Gastroesophageal sphincter (tissue), 3 donors: ENCODE results near the gene RPP30.

ENCODE experiments used
- CTCF ChIP-seq, 4 experiments: fragments of 200-600 bp in 2 of 4; fragments of 450-650 bp in 2 of 4; sonication (generic) in 1 of 4; IDR thresholded peaks; one replicate each; pipeline ENCODE4 v1.5.1; 2017 to 2019; ENCODE audit warnings: antibody characterized with exemption in 4 of 4, mild to moderate bottlenecking in 2 of 4, moderate library complexity in 2 of 4
- POLR2A ChIP-seq, 2 donors: fragments of 450-650 bp; IDR thresholded peaks; one replicate each; pipeline ENCODE4 v1.6.1; 2017; ENCODE audit warnings: antibody characterized with exemption in 2 of 2, mild to moderate bottlenecking in 2 of 2, moderate library complexity in 1 of 2
- POLR2AphosphoS5 ChIP-seq: sonication (generic); formaldehyde crosslinking; IDR thresholded peaks from one replicate; pipeline ENCODE4 v1.6.1; 2017; ENCODE audit warnings: antibody characterized with exemption

GRCh38 chr10:90858461-90858968 lies 13.3 kb upstream of the RPP30 start:
- TF ChIP-seq CTCF (IDR thresholded peaks at IDR 0.05) (no peak), POLR2A (IDR thresholded peaks at IDR 0.05) (no peak), POLR2AphosphoS5 (no peak)
